ENCODE results near the gene SBNO1.

- TF ChIP-seq POLR2AphosphoS5 (IDR thresholded peaks at IDR 0.05) (no peak), CTCF (IDR thresholded peaks at IDR 0.05) (no peak), EP300 (IDR thresholded peaks at IDR 0.05) (no peak), POLR2A (IDR thresholded peaks at IDR 0.05; ENCODE audit: low read depth) (no peak)
Observed at GRCh38 chr12:123337070-123337469, 27.6 kb downstream of the SBNO1 start.
